SK-N-SH treated with all-trans-retinoic acid at 6 μM for 48 hours (cell line): ENCODE measurements around the gene ARL17B.
"Not testable (repeated sequence)": the region's sequence is repeated elsewhere in the genome, so short reads cannot be mapped to it uniquely, and the experiment has no call there.

ENCODE experiments used
- TF ChIP-seq, protein P1 (sequence below): fragments of 250-450 bp; sonication (Bioruptor Pico); IDR thresholded peaks from 2 replicates; pipeline ENCODE4 v1.5.1; 2020; ENCODE audit warnings: low read depth, mild to moderate bottlenecking, moderate library complexity
- TF ChIP-seq, protein P2 (sequence below): fragments of 250-450 bp; sonication (Bioruptor Pico); IDR thresholded peaks from 2 replicates; pipeline ENCODE4 v1.8.0; 2020; ENCODE audit warnings: mild to moderate bottlenecking, moderate library complexity, borderline replicate concordance

DNA sequence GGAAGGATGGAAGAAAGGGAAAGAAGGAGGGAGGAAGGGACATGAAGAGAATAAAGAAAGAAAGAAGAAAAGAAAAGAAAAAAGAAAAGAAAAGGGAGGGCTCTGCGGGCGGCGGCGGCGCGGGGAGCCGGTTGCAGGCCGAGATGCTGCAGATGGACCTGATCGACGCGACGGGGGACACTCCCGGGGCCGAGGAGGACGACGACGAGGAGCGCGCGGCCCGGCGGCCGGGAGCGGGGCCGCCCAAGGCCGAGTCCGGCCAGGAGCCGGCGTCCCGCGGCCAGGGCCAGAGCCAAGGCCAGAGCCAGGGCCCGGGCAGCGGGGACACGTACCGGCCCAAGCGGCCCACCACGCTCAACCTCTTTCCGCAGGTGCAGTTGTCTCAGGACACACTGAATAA lies 118.1 kb downstream of the ARL17B start:
- TF ChIP-seq, protein P1, sequence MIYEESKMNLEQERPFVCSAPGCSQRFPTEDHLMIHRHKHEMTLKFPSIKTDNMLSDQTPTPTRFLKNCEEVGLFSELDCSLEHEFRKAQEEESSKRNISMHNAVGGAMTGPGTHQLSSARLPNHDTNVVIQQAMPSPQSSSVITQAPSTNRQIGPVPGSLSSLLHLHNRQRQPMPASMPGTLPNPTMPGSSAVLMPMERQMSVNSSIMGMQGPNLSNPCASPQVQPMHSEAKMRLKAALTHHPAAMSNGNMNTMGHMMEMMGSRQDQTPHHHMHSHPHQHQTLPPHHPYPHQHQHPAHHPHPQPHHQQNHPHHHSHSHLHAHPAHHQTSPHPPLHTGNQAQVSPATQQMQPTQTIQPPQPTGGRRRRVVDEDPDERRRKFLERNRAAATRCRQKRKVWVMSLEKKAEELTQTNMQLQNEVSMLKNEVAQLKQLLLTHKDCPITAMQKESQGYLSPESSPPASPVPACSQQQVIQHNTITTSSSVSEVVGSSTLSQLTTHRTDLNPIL: not testable (repeated sequence)
- TF ChIP-seq, protein P2, sequence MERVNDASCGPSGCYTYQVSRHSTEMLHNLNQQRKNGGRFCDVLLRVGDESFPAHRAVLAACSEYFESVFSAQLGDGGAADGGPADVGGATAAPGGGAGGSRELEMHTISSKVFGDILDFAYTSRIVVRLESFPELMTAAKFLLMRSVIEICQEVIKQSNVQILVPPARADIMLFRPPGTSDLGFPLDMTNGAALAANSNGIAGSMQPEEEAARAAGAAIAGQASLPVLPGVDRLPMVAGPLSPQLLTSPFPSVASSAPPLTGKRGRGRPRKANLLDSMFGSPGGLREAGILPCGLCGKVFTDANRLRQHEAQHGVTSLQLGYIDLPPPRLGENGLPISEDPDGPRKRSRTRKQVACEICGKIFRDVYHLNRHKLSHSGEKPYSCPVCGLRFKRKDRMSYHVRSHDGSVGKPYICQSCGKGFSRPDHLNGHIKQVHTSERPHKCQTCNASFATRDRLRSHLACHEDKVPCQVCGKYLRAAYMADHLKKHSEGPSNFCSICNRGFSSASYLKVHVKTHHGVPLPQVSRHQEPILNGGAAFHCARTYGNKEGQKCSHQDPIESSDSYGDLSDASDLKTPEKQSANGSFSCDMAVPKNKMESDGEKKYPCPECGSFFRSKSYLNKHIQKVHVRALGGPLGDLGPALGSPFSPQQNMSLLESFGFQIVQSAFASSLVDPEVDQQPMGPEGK (CRISPR knock-in tag): not testable (repeated sequence)
